IMR-90 (cell line): ENCODE data around the gene RAB1B. TPM values are rescaled to one million over a fixed set of nuclear protein-coding genes. Genes with fewer than 3 reads are reported as not detected.

Experiments
- ATAC-seq: fragments of 200-7000 bp; cut with Tn5 transposase; 2 replicates; pipeline ENCODE4 v1.9.1; 2020; ENCODE audit warnings: low read depth, mild to moderate bottlenecking, moderate library complexity
- BruUV-seq: library from RNA; stranded (reverse); fragments of 400-500 nt; replicated peaks from 2 replicates; lab custom pipeline; 2021; lab: Mats Ljungman, UMichigan
- CTCF ChIA-PET: fragments of 300-600 bp; formaldehyde crosslinking; extraction: SDS; loops from one replicate; lab custom pipeline; 2021; ENCODE audit warnings: antibody characterized with exemption; lab: Yijun Ruan, JAX
- POLR2A ChIA-PET: fragments of 300-600 bp; sonication (Branson Sonifier 250); formaldehyde crosslinking; loops from one replicate; lab custom pipeline; 2022; ENCODE audit warnings: antibody characterized with exemption; ENCODE audit not compliant: unreplicated experiment; lab: Charles Lee
- DNase-seq: peaks from one replicate; pipeline ENCODE4 v3.0.0; 2013
- H2AFZ ChIP-seq: replicated peaks from 2 replicates; pipeline ENCODE3; 2013; ENCODE audit warnings: low read length, mild to moderate bottlenecking; ENCODE audit not compliant: poor library complexity
- H2AK5ac ChIP-seq: 2 replicates; pipeline ENCODE4 v1.6.1; 2013; ENCODE audit warnings: low read depth, low read length, inconsistent platforms
- H2AK9ac ChIP-seq: replicated peaks from 2 replicates; pipeline ENCODE3; 2013; ENCODE audit warnings: mild to moderate bottlenecking, low read depth, low read length, moderate library complexity; ENCODE audit not compliant: poor library complexity
- H2BK120ac ChIP-seq: 2 replicates; pipeline ENCODE4 v1.6.1; 2013; ENCODE audit warnings: low read depth, low read length, inconsistent platforms
- H2BK15ac ChIP-seq: 3 replicates; pipeline ENCODE4 v1.6.1; 2013; ENCODE audit warnings: low read depth, low read length, inconsistent platforms
- H2BK20ac ChIP-seq: 2 replicates; pipeline ENCODE4 v1.6.1; 2013; ENCODE audit warnings: low read depth, mild to moderate bottlenecking, inconsistent platforms, low read length, moderate library complexity
- H2BK5ac ChIP-seq: 2 replicates; pipeline ENCODE4 v1.6.1; 2013; ENCODE audit warnings: mild to moderate bottlenecking, low read depth, low read length, inconsistent platforms; ENCODE audit not compliant: poor library complexity, severe bottlenecking
- H3K14ac ChIP-seq: replicated peaks from 2 replicates; pipeline ENCODE4 v1.6.1; 2013; ENCODE audit warnings: low read depth, low read length, inconsistent platforms
- H3K18ac ChIP-seq: 2 replicates; pipeline ENCODE4 v1.6.1; 2013; ENCODE audit warnings: low read depth, low read length, control low read depth
- H3K23ac ChIP-seq: 2 replicates; pipeline ENCODE4 v1.6.1; 2013; ENCODE audit warnings: low read depth, low read length, inconsistent platforms
- H3K27ac ChIP-seq: 2 replicates; pipeline ENCODE4 v1.5.1; 2013; ENCODE audit warnings: mild to moderate bottlenecking, control low read depth, low read length; ENCODE audit not compliant: insufficient read depth
- H3K27me3 ChIP-seq: 2 replicates; pipeline ENCODE4 v1.6.1; 2013; ENCODE audit warnings: low read length; ENCODE audit not compliant: control insufficient read depth, insufficient read depth
- H3K36me3 ChIP-seq: 2 replicates; pipeline ENCODE4 v1.6.1; 2013; ENCODE audit warnings: low read length, mixed read lengths; ENCODE audit not compliant: control insufficient read depth, insufficient read depth
- H3K4ac ChIP-seq: 2 replicates; pipeline ENCODE4 v1.6.1; 2013; ENCODE audit warnings: low read depth, low read length, inconsistent platforms
- H3K4me1 ChIP-seq: 2 replicates; pipeline ENCODE4 v1.6.1; 2013; ENCODE audit warnings: low read length, mixed read lengths; ENCODE audit not compliant: control insufficient read depth, insufficient read depth
- H3K4me2 ChIP-seq: 2 replicates; pipeline ENCODE4 v1.6.1; 2013; ENCODE audit warnings: low read depth, mild to moderate bottlenecking, control low read depth, low read length, moderate library complexity
- H3K4me3 ChIP-seq: 2 replicates; pipeline ENCODE4 v1.5.1; 2013; ENCODE audit warnings: low read depth, mild to moderate bottlenecking, control low read depth, low read length, moderate library complexity; ENCODE audit not compliant: insufficient read depth
- H3K56ac ChIP-seq: 2 replicates; pipeline ENCODE4 v1.6.1; 2013; ENCODE audit warnings: low read length, inconsistent platforms; ENCODE audit not compliant: insufficient read depth; ENCODE audit errors: extremely low read depth
- H3K79me1 ChIP-seq, 2 experiments: 2 replicates each; pipeline ENCODE4 v1.6.1; 2013; ENCODE audit warnings: low read length in 2 of 2, inconsistent platforms in 1 of 2, low read depth in 1 of 2
- H3K9ac ChIP-seq: 2 replicates; pipeline ENCODE4 v1.6.1; 2013; ENCODE audit warnings: low read depth, low read length, control low read depth
- H3K9me1 ChIP-seq: 2 replicates; pipeline ENCODE4 v1.6.1; 2013; ENCODE audit warnings: low read length, inconsistent platforms; ENCODE audit not compliant: insufficient read depth
- H3K9me3 ChIP-seq: 2 replicates; pipeline ENCODE4 v1.6.1; 2013; ENCODE audit warnings: low read length; ENCODE audit not compliant: control insufficient read depth, insufficient read depth
- H4K20me1 ChIP-seq: 2 replicates; pipeline ENCODE4 v1.6.1; 2013; ENCODE audit warnings: low read length, inconsistent platforms; ENCODE audit not compliant: insufficient read depth
- H4K5ac ChIP-seq: 2 replicates; pipeline ENCODE4 v1.6.1; 2013; ENCODE audit warnings: mild to moderate bottlenecking, low read depth, low read length, control low read depth
- H4K8ac ChIP-seq, 2 experiments: 2 replicates each; pipeline ENCODE4 v1.6.1; 2013; ENCODE audit warnings: low read depth in 2 of 2, low read length in 2 of 2, control low read depth in 1 of 2, inconsistent platforms in 1 of 2
- H4K91ac ChIP-seq: 2 replicates; pipeline ENCODE4 v1.6.1; 2013; ENCODE audit warnings: low read depth, low read length, inconsistent platforms; ENCODE audit not compliant: insufficient read depth
- CEBPB ChIP-seq: IDR thresholded peaks from 2 replicates; pipeline ENCODE4 v1.6.1; 2012; ENCODE audit warnings: low read depth, low read length, improper control_type of control experiment
- CHD1 ChIP-seq: IDR thresholded peaks from 2 replicates; pipeline ENCODE4 v1.6.1; 2012; ENCODE audit warnings: low read depth, low read length, improper control_type of control experiment
- MAZ ChIP-seq: IDR thresholded peaks from 2 replicates; pipeline ENCODE4 v1.6.1; 2012; ENCODE audit warnings: low read depth, mild to moderate bottlenecking, low read length, improper control_type of control experiment, moderate library complexity, borderline replicate concordance
- NFE2L2 ChIP-seq: fragments of 150-350 bp; IDR thresholded peaks from 2 replicates; pipeline ENCODE4 v1.6.1; 2016; ENCODE audit warnings: low read depth, mild to moderate bottlenecking, low read length
- POLR2A ChIP-seq: IDR thresholded peaks from 2 replicates; pipeline ENCODE4 v1.6.1; 2012; ENCODE audit warnings: mild to moderate bottlenecking, low read depth, low read length
- RAD21 ChIP-seq: IDR thresholded peaks from 2 replicates; pipeline ENCODE4 v1.6.1; 2012; ENCODE audit warnings: low read length, improper control_type of control experiment
- RCOR1 ChIP-seq: IDR thresholded peaks from 2 replicates; pipeline ENCODE4 v1.6.1; 2012; ENCODE audit warnings: mild to moderate bottlenecking, low read length, improper control_type of control experiment; ENCODE audit not compliant: insufficient replicate concordance
- SMC3 ChIP-seq: fragments of 150-350 bp; IDR thresholded peaks from 2 replicates; pipeline ENCODE4 v1.6.1; 2016; ENCODE audit warnings: low read depth, mild to moderate bottlenecking, antibody characterized with exemption, low read length, moderate library complexity
- WGBS, 2 experiments: methylation state at CpG; one replicate each; pipeline versions ENCODE4 v1.1.5 to v1.1.7; 2013; ENCODE audit warnings: missing lambda C conversion rate in 2 of 2; ENCODE audit not compliant: insufficient read length in 1 of 2; ENCODE audit errors: extremely low coverage in 2 of 2; 5-methylcytosine and 5-hydroxymethylcytosine counted together
- dilution Hi-C: fragments of 300-500 bp; cut with HindIII; formaldehyde crosslinking; loops from one replicate; pipeline ENCODE4 v1.14.3; 2018; ENCODE audit warnings: low sequenced_read_pairs; ENCODE audit not compliant: unreplicated experiment
- in situ Hi-C: fragments of 300-500 bp; cut with MboI; formaldehyde crosslinking; loops from 3 replicates; pipeline ENCODE4 v1.14.3; 2019; ENCODE audit warnings: low sequenced_read_pairs, inconsistent platforms, mixed read lengths
- intact Hi-C: fragments of 100-400 bp; cut with micrococcal nuclease; formaldehyde crosslinking; loops from 2 replicates; pipeline ENCODE4 v1.10.0; 2022
- polyA plus RNA-seq, 3 experiments: library from polyadenylated mRNA; depleted of rRNA; stranded (reverse); fragments of >200 nt; gene quantifications; 2 replicates each; pipeline ENCODE4 v1.2.3, GENCODE V29; 2012; ENCODE audit warnings: low replicate concordance in 1 of 3
- total RNA-seq: library from RNA; depleted of rRNA; stranded (reverse); fragments of >200 nt; gene quantifications from 2 replicates; pipeline ENCODE4 v1.2.3, GENCODE V29; 2012
- TF ChIP-seq, protein P1 (sequence below): conservative IDR thresholded peaks from 2 replicates; pipeline ENCODE4 v1.5.1; 2012; ENCODE audit warnings: mild to moderate bottlenecking, low read depth, low read length, improper control_type of control experiment
- TF ChIP-seq, protein P2 (sequence below): fragments of 150-350 bp; IDR thresholded peaks from 2 replicates; pipeline ENCODE4 v1.6.1; 2017; ENCODE audit warnings: mild to moderate bottlenecking, antibody characterized with exemption, low read length, low read depth

The RAB1B gene
- total and polyA plus RNA-seq, 2 of the 4 experiments (the other 2 are of a cell fraction): 83.7 to 248 TPM

DNA sequence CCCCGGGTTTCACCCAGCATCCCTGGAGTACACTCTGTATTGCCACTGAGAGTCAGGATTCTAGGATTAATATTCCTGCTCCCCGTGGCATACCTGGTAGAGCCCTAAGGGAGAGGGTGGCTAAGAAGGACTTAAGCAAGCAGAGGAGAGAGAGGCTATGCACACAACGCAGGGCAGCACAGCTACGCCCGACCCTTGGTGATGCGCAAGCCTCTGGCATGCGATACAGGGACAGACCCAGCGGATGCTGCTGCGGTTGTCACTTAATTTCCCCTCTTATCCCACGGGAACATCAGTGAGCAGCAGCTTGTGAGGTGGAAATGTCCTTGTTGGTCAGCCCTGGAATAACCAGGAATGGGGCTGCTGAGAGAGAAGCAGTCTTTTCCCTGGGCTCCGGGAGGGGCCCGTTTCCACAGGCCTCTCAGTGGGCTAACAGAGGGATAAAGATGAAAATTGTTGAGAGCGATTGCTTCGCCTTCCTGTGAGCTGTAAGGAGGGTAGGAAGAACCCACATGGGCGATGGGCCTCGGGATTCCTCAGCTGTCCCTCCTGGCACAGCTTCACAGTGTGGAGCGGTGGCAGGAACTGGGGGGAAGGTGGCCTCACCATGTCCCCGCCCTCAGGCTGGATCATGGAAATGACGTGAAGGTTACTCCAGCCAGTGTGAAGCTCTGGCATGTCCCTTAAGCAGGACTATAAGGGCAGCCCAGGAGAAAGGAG is 48.4 kb upstream of the RAB1B start:
- 100% methylated on average over 2 of the region's 19 CpGs; no CpG with 5 or more reads in 1 of the 2 experiments for WGBS, 2 experiments
- no peaks in the 10 kb centered on the region for H3K27me3 ChIP-seq
- in situ Hi-C loops: no loop called here

More for the DNA sequence above, 48.4 kb upstream of the RAB1B start:
- no peak overlapping the region for H3K4me2 ChIP-seq
- ChIA-PET CTCF (no interaction called here), POLR2A (no interaction called here)
- H3K9ac ChIP-seq: no peak overlapping the region
- H3K9me3 ChIP-seq: no peaks in the 10 kb centered on the region
- H2AK9ac ChIP-seq: no peak overlapping the region
- peaks cover 53% of the 10 kb centered on the region for H3K36me3 ChIP-seq
- peaks cover 3% of the 10 kb centered on the region; the same call in 1 of the 2 replicates for H3K9me1 ChIP-seq
- H2BK5ac ChIP-seq: no peak overlapping the region
- no peak overlapping the region for H3K27ac ChIP-seq
- no peak overlapping the region for H2AK5ac ChIP-seq
- no peak for ATAC-seq
- no peak overlapping the region for H2BK15ac ChIP-seq
- dilution Hi-C loops (no loop called here), intact Hi-C loops (no loop called here)
- H3K18ac ChIP-seq: no peak overlapping the region
- H4K8ac ChIP-seq: no peak overlapping the region
- no TSS peak for BruUV-seq
- H3K23ac ChIP-seq: no peak overlapping the region
- H2BK120ac ChIP-seq: no peak overlapping the region
- no peak overlapping the region for H4K91ac ChIP-seq
- H3K14ac ChIP-seq: no peak overlapping the region
- no peak overlapping the region for H3K56ac ChIP-seq
- H2BK20ac ChIP-seq: no peak overlapping the region
- no peak overlapping the region for H2AFZ ChIP-seq
- no peaks in the 10 kb centered on the region for H3K4me1 ChIP-seq
- no peak for DNase-seq
- no peak overlapping the region for H3K4ac ChIP-seq
- no peak overlapping the region for H4K5ac ChIP-seq
- H3K4me3 ChIP-seq: no peak overlapping the region
- peaks cover 7% of the 10 kb centered on the region for H4K20me1 ChIP-seq
- no peak for TF ChIP-seq SMC3
- no peak for TF ChIP-seq MAZ
- no peak for TF ChIP-seq RCOR1
- TF ChIP-seq, protein P1, sequence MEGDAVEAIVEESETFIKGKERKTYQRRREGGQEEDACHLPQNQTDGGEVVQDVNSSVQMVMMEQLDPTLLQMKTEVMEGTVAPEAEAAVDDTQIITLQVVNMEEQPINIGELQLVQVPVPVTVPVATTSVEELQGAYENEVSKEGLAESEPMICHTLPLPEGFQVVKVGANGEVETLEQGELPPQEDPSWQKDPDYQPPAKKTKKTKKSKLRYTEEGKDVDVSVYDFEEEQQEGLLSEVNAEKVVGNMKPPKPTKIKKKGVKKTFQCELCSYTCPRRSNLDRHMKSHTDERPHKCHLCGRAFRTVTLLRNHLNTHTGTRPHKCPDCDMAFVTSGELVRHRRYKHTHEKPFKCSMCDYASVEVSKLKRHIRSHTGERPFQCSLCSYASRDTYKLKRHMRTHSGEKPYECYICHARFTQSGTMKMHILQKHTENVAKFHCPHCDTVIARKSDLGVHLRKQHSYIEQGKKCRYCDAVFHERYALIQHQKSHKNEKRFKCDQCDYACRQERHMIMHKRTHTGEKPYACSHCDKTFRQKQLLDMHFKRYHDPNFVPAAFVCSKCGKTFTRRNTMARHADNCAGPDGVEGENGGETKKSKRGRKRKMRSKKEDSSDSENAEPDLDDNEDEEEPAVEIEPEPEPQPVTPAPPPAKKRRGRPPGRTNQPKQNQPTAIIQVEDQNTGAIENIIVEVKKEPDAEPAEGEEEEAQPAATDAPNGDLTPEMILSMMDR: no peak
- TF ChIP-seq RAD21: no peak
- TF ChIP-seq, protein P2, sequence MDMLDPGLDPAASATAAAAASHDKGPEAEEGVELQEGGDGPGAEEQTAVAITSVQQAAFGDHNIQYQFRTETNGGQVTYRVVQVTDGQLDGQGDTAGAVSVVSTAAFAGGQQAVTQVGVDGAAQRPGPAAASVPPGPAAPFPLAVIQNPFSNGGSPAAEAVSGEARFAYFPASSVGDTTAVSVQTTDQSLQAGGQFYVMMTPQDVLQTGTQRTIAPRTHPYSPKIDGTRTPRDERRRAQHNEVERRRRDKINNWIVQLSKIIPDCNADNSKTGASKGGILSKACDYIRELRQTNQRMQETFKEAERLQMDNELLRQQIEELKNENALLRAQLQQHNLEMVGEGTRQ: no peak
- TF ChIP-seq POLR2A: no peak
- TF ChIP-seq CEBPB: no peak
- no peak for TF ChIP-seq CHD1
- no peak for TF ChIP-seq NFE2L2
- H3K79me1 ChIP-seq: peaks cover 0 to 5% of the 10 kb centered on the region in 2 experiments; a peak in 1 of 4 replicates
